SK-N-SH (cell line): Measurements from ENCODE around the gene NTHL1. TPM values are rescaled to one million over a fixed set of nuclear protein-coding genes. Genes with fewer than 3 reads are reported as not detected.

ENCODE experiments used
- CTCF ChIA-PET: fragments of 300-600, 350-600 bp; formaldehyde crosslinking; extraction: SDS; loops from one replicate; lab custom pipeline; 2021; lab: Yijun Ruan, JAX
- POLR2A ChIA-PET: fragments of 350-600 bp; sonication (Branson Sonifier 250); formaldehyde crosslinking; extraction: SDS; loops from one replicate; lab custom pipeline; 2020; ENCODE audit warnings: antibody characterized with exemption, inconsistent platforms; lab: Yijun Ruan, JAX
- DNase-seq: peaks from one replicate; pipeline ENCODE4 v3.0.0; 2012
- H2AFZ ChIP-seq: fragments of 200-600 bp; sonication (generic); 2 replicates; pipeline ENCODE4 v1.8.1; 2016; ENCODE audit warnings: antibody characterized with exemption, mild to moderate bottlenecking, low read depth
- H3F3A ChIP-seq: fragments of 200-600 bp; sonication (generic); replicated peaks from 2 replicates; pipeline ENCODE3; 2016; ENCODE audit warnings: antibody characterized with exemption, mild to moderate bottlenecking; ENCODE audit not compliant: insufficient read depth
- H3K27ac ChIP-seq, 2 experiments: fragments of 200-500 bp in 1 of 2; fragments of 200-600 bp in 1 of 2; sonication (Bioruptor generic) in 1 of 2; sonication (generic), shearing (Covaris generic) in 1 of 2; 2 replicates each; pipeline versions ENCODE4 v1.5.1 to v1.6.1; 2014 to 2016; ENCODE audit warnings: low read depth in 2 of 2, inconsistent platforms in 1 of 2, low read length in 1 of 2, mild to moderate bottlenecking in 1 of 2, mixed read lengths in 1 of 2
- H3K27me3 ChIP-seq: fragments of 200-600 bp; sonication (generic), shearing (Covaris generic); 2 replicates; pipeline ENCODE4 v1.6.1; 2016; ENCODE audit warnings: mixed run types; ENCODE audit not compliant: insufficient read depth
- H3K36me3 ChIP-seq, 2 experiments: fragments of 200-500 bp in 1 of 2; fragments of 200-600 bp in 1 of 2; sonication (Bioruptor generic) in 1 of 2; sonication (generic) in 1 of 2; replicated peaks in 1 of 2; 2 replicates each; pipeline versions ENCODE3 to v1.5.1; 2014 to 2016; ENCODE audit warnings: low read length in 1 of 2, mild to moderate bottlenecking in 1 of 2; ENCODE audit not compliant: insufficient read depth in 2 of 2, control insufficient read depth in 1 of 2
- H3K4me1 ChIP-seq, 2 experiments: fragments of 200-500 bp in 1 of 2; fragments of 200-600 bp in 1 of 2; sonication (Bioruptor generic) in 1 of 2; sonication (generic), shearing (Covaris generic) in 1 of 2; 2 replicates each; pipeline versions ENCODE4 v1.5.1 to v1.6.1; 2014 to 2016; ENCODE audit warnings: low read depth in 1 of 2, low read length in 1 of 2, mixed run types in 1 of 2; ENCODE audit not compliant: insufficient read depth in 2 of 2, control insufficient read depth in 1 of 2
- H3K4me2 ChIP-seq: fragments of 200-600 bp; sonication (generic), shearing (Covaris generic); 2 replicates; pipeline ENCODE4 v1.6.1; 2017; ENCODE audit warnings: mixed run types
- H3K4me3 ChIP-seq, 2 experiments: fragments of 200-500 bp in 1 of 2; fragments of 200-600 bp in 1 of 2; sonication (Bioruptor generic) in 1 of 2; sonication (generic), shearing (Covaris generic) in 1 of 2; 2 replicates each; pipeline versions ENCODE4 v1.5.1 to v1.8.1; 2014 to 2016; ENCODE audit warnings: low read depth in 2 of 2, inconsistent platforms in 1 of 2, low read length in 1 of 2, mild to moderate bottlenecking in 1 of 2, mixed read lengths in 1 of 2, moderate library complexity in 1 of 2
- H3K79me2 ChIP-seq: fragments of 200-600 bp; sonication (generic); 2 replicates; pipeline ENCODE4 v1.8.1; 2017; ENCODE audit warnings: mild to moderate bottlenecking; ENCODE audit not compliant: insufficient read depth
- H3K9ac ChIP-seq: fragments of 200-600 bp; sonication (generic); 2 replicates; pipeline ENCODE4 v1.6.1; 2017; ENCODE audit warnings: mixed run types
- H3K9me2 ChIP-seq: fragments of 200-600 bp; sonication (generic); 2 replicates; pipeline ENCODE4 v1.6.1; 2017; ENCODE audit warnings: mixed run types
- H3K9me3 ChIP-seq: fragments of 200-600 bp; sonication (generic); 2 replicates; pipeline ENCODE4 v1.6.1; 2017; ENCODE audit warnings: mixed run types, mild to moderate bottlenecking, moderate library complexity
- H4K20me1 ChIP-seq: fragments of 200-600 bp; sonication (generic); 2 replicates; pipeline ENCODE4 v1.6.1; 2017; ENCODE audit warnings: mild to moderate bottlenecking, mixed run types; ENCODE audit not compliant: insufficient read depth
- FOSL2 ChIP-seq: IDR thresholded peaks from 2 replicates; pipeline ENCODE4 v1.4.0; 2012; ENCODE audit warnings: low read depth, mild to moderate bottlenecking, moderate library complexity, borderline replicate concordance
- JUND ChIP-seq: IDR thresholded peaks from 2 replicates; pipeline ENCODE4 v1.4.0; 2012
- MAX ChIP-seq: IDR thresholded peaks from 2 replicates; pipeline ENCODE4 v1.4.0; 2012; ENCODE audit warnings: low read depth
- MEF2A ChIP-seq: IDR thresholded peaks from 2 replicates; pipeline ENCODE4 v1.4.0; 2012; ENCODE audit warnings: low read depth, borderline replicate concordance
- NFIC ChIP-seq: IDR thresholded peaks from 2 replicates; pipeline ENCODE4 v1.4.0; 2012; ENCODE audit warnings: borderline replicate concordance
- RAD21 ChIP-seq: IDR thresholded peaks from 2 replicates; pipeline ENCODE4 v1.6.1; 2012; ENCODE audit warnings: mild to moderate bottlenecking, low read length
- RCOR1 ChIP-seq: fragments of 150-350 bp; IDR thresholded peaks from 2 replicates; pipeline ENCODE4 v1.6.1; 2017; ENCODE audit warnings: antibody characterized with exemption, low read length
- RXRA ChIP-seq: IDR thresholded peaks from 2 replicates; pipeline ENCODE4 v1.4.0; 2012; ENCODE audit warnings: low read depth, mild to moderate bottlenecking, borderline replicate concordance
- SIN3A ChIP-seq: IDR thresholded peaks from 2 replicates; pipeline ENCODE4 v1.6.1; 2012; ENCODE audit warnings: low read depth, mild to moderate bottlenecking, low read length, moderate library complexity, borderline replicate concordance
- TCF12 ChIP-seq: IDR thresholded peaks from 2 replicates; pipeline ENCODE4 v1.4.0; 2012
- USF2 ChIP-seq: fragments of 150-350 bp; IDR thresholded peaks from 2 replicates; pipeline ENCODE4 v1.6.1; 2017; ENCODE audit warnings: antibody characterized with exemption, low read length, low read depth, borderline replicate concordance
- WGBS: methylation state at CpG from one replicate; pipeline ENCODE4 v1.1.6; 2017; ENCODE audit warnings: low lambda C conversion rate; 5-methylcytosine and 5-hydroxymethylcytosine counted together
- polyA plus RNA-seq, 3 experiments: library from polyadenylated mRNA; depleted of rRNA; stranded (reverse); fragments of >200 nt; gene quantifications; 2 replicates each; pipeline ENCODE4 v1.2.3, GENCODE V29; 2012

The NTHL1 gene
- polyA plus RNA-seq, 1 of the 3 experiments (the other 2 are of a cell fraction) = 77.3 TPM

GRCh38 chr16:2042171-2042985, 5.3 kb downstream of the NTHL1 start:
- Histone ChIP-seq H3K4me3 (no peak overlapping the region), H3K9ac (no peak overlapping the region), H3F3A (peaks cover 3% of the 10 kb centered on the region), H3K9me3 (no peaks in the 10 kb centered on the region), H3K9me2 (no peaks in the 10 kb centered on the region), H3K27ac (peak overlapping the region in 1 of 2 experiments; percentile 58; a peak in 1 of 4 replicates), H4K20me1 (no peaks in the 10 kb centered on the region), H3K36me3 (peaks cover 0 to 9% of the 10 kb centered on the region in 2 experiments), H2AFZ (no peak overlapping the region), H3K4me1 (peaks cover 4 to 57% of the 10 kb centered on the region in 2 experiments; a peak in 2 of 4 replicates), H3K79me2 (peaks cover 13% of the 10 kb centered on the region), H3K4me2 (no peak overlapping the region), H3K27me3 (no peaks in the 10 kb centered on the region)
- ChIA-PET POLR2A (no interaction called here), CTCF (interaction anchor here (0.6 kb wide), 1 partner anchor 118 kb away, joined by 3 read pairs; no protein-coding TSS in a partner anchor)
- TF ChIP-seq MAX (no peak), JUND (no peak), RXRA (no peak), USF2 (no peak), SIN3A (no peak), MEF2A (no peak), FOSL2 (no peak), NFIC (no peak)
- DNase-seq = no peak
- 84% methylated on average over 9 of the region's 22 CpGs for WGBS

- DNase-seq = peak; percentile 57
- Histone ChIP-seq H3K4me2 (no peak overlapping the region), H3K79me2 (peaks cover 11% of the 10 kb centered on the region; the same call in 1 of the 2 replicates), H2AFZ (no peak overlapping the region), H3K4me1 (peaks cover 5 to 56% of the 10 kb centered on the region in 2 experiments; a peak in 2 of 4 replicates), H3K27me3 (no peaks in the 10 kb centered on the region), H3K9me3 (no peaks in the 10 kb centered on the region), H3K9ac (no peak overlapping the region), H3F3A (peaks cover 3% of the 10 kb centered on the region), H3K9me2 (no peaks in the 10 kb centered on the region), H3K36me3 (peaks cover 0 to 16% of the 10 kb centered on the region in 2 experiments), H4K20me1 (no peaks in the 10 kb centered on the region), H3K27ac (peak overlapping the region in 1 of 2 experiments; percentile 88; a peak in 2 of 4 replicates), H3K4me3 (no peak overlapping the region)
- TF ChIP-seq MAX = no peak
- TF ChIP-seq RCOR1 = no peak
- no peak for TF ChIP-seq RAD21
- TF ChIP-seq TCF12 = no peak
- CTCF ChIA-PET = interaction anchor here (0.8 to 2.0 kb wide), 6 partner anchors 13 to 112 kb away, joined by 3 to 11 read pairs (median 5); no protein-coding TSS in a partner anchor
- POLR2A ChIA-PET = interaction anchor here (0.6 to 1.8 kb wide), 4 partner anchors 11 to 233 kb away, joined by 3 to 6 read pairs (median 3); no protein-coding TSS in a partner anchor
- 77% methylated on average over 9 of the region's 20 CpGs for WGBS
Observed at GRCh38 chr16:2040787-2041522, 6.7 kb downstream of the NTHL1 start.
